Mucosa of descending colon (tissue), 3 donors: Measurements from ENCODE around the gene CSNK1G2. TPM values are rescaled to one million over a fixed set of nuclear protein-coding genes. Genes with fewer than 3 reads are reported as not detected.
A peak's percentile ranks its signal among the peaks of the same experiment; 100 is the strongest.
"Not testable (repeated sequence)": the region's sequence is repeated elsewhere in the genome, so short reads cannot be mapped to it uniquely, and the experiment has no call there.

Experiments used
- ATAC-seq: fragments of 200-7000 bp; cut with Tn5 transposase; one replicate; pipeline ENCODE4 v1.9.1; 2020; ENCODE audit warnings: mild to moderate bottlenecking, moderate library complexity
- DNase-seq, 3 donors: peaks; one replicate each; pipeline ENCODE4 v3.0.0-alpha.2; 2020
- H3K36me3 ChIP-seq: fragments of 200-600 bp; one replicate; pipeline ENCODE4 v1.8.0; 2021; ENCODE audit warnings: low read depth, mild to moderate bottlenecking
- H3K4me1 ChIP-seq: fragments of 200-600 bp; one replicate; pipeline ENCODE4 v1.8.0; 2021; ENCODE audit warnings: low read depth, mild to moderate bottlenecking
- H3K4me3 ChIP-seq: fragments of 200-600 bp; one replicate; pipeline ENCODE4 v1.8.0; 2021; ENCODE audit warnings: mild to moderate bottlenecking
- H3K9me3 ChIP-seq: fragments of 200-600 bp; one replicate; pipeline ENCODE4 v1.8.0; 2021; ENCODE audit warnings: mild to moderate bottlenecking
- intact Hi-C, 2 donors: fragments of 100-400 bp; cut with DNase I in 1 of 2; cut with micrococcal nuclease in 1 of 2; formaldehyde crosslinking; loops; one replicate each; pipeline versions ENCODE4 v1.11.0 to v1.11.1; 2022; cut with DNase I, micrococcal nuclease
- total RNA-seq, 3 donors: library from RNA; stranded (reverse); fragmentation: NEBNext Ultra II Directional in 2 of 3; extraction: Animal tissue kit (Norgen Biotek cat#: 25700) in 2 of 3; gene quantifications; one replicate each; pipeline versions ENCODE4 v1.2.1 to v1.2.4, GENCODE V29; 2021 to 2023
- TF ChIP-seq, protein P1 (sequence below): fragments of 200-600 bp; IDR thresholded peaks from one replicate; pipeline ENCODE4 v1.8.0; 2022; ENCODE audit warnings: antibody characterized with exemption, mild to moderate bottlenecking
- donor health status: DM: no; HTN: no; CAD: no; lungs with moderate emphysema.
- donor health status: DM: no; HTN: no; CAD: no.
- donor health status: DM: no; HTN: yes; CAD: no.

The CSNK1G2 gene
- total RNA-seq, 3 donors from 2014 or later, result 51.8 to 58.6 (median 56.7) TPM

DNA sequence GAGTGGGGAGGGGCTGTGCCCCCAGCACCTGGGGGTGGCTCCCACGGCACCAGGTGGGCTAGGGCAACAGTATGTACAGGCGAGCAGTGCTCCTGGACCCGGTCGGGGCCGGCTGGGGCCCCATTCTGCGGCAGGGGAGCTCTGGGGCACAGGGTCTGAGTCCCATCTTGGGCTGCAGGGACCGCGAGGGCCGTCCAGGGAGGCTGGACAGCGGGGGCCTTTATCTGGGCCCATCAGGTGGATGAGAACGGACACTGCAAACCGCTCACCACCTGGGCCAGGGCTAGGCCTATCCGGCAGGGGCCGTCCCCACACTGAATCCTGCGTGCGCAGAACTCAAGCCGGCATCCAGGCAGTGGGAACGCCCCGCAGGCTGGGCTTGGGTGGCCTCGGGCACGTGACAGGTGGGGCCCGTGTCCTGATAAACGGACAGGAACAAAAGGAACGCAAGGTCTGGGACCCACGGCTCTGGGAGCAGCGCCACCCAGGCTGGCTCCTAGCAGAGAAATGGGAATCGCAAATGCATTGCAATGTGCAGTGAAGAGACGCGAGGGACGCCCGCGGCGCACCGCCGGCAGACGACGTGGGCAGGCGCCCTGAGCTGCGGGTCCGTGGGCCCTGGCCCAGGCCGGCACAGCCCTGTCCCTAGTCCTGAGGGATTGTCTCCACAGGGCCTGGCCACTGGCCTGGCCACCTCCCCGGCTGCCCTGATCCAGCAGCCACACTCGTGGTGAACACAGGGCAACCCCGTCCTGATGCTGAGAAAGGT is 44.8 kb downstream of the CSNK1G2 start:
- peaks cover 19% of the 10 kb centered on the region for H3K36me3 ChIP-seq
- ATAC-seq (peak; percentile 11), DNase-seq (no peak)
- H3K4me3 ChIP-seq, result no peak overlapping the region
- H3K4me1 ChIP-seq, result no peaks in the 10 kb centered on the region
- TF ChIP-seq, protein P1, sequence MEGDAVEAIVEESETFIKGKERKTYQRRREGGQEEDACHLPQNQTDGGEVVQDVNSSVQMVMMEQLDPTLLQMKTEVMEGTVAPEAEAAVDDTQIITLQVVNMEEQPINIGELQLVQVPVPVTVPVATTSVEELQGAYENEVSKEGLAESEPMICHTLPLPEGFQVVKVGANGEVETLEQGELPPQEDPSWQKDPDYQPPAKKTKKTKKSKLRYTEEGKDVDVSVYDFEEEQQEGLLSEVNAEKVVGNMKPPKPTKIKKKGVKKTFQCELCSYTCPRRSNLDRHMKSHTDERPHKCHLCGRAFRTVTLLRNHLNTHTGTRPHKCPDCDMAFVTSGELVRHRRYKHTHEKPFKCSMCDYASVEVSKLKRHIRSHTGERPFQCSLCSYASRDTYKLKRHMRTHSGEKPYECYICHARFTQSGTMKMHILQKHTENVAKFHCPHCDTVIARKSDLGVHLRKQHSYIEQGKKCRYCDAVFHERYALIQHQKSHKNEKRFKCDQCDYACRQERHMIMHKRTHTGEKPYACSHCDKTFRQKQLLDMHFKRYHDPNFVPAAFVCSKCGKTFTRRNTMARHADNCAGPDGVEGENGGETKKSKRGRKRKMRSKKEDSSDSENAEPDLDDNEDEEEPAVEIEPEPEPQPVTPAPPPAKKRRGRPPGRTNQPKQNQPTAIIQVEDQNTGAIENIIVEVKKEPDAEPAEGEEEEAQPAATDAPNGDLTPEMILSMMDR, result no peak
- intact Hi-C loops, result no loop called here
- H3K9me3 ChIP-seq, result no peaks in the 10 kb centered on the region

DNA sequence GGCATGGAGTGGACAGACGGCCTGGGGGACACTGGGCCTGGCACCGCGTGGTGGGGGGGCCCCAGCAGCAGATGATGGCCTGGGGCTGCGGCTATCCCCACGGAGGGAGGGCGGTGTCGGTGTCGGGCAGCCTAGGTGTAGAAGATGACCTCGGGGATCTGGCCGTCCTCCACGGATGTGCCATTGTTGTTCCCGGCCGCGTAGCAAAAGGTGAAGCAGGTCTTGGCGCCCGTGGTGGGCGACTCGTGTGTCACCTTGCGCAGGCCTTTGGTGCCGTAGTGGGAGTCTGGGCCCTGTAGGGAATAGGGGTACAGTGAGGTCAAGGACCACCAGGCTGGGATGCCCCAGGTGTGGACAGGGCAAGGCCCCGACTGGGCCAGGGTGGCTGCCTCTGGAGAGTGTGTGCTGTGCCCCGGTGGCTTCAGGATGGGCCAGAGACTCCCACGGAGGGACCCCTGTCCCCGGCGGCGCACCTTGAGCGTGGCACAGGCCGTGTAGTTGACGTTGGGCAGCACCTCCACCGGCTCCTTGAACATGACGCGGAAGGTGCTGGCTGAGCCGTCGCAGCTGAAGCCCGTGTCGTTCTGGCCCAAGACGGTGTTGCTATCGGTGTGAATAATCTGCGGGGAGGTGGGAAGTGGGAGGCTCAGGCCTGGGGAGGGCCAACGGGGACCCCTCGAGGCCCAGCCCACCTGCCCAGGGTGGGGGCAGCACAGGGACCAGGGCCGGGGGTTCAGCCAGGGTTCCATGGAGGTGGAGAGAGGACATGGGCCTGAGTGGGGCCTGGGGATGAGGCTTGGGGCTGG is 45.6 kb downstream of the CSNK1G2 start:
- intact Hi-C loops, result no loop called here
- TF ChIP-seq, protein P1, result no peak
- DNase-seq, result no peak
- Histone ChIP-seq H3K9me3 (no peaks in the 10 kb centered on the region), H3K4me1 (no peaks in the 10 kb centered on the region), H3K4me3 (no peak overlapping the region), H3K36me3 (peaks cover 18% of the 10 kb centered on the region)
- ATAC-seq, result peak; percentile 6

DNA sequence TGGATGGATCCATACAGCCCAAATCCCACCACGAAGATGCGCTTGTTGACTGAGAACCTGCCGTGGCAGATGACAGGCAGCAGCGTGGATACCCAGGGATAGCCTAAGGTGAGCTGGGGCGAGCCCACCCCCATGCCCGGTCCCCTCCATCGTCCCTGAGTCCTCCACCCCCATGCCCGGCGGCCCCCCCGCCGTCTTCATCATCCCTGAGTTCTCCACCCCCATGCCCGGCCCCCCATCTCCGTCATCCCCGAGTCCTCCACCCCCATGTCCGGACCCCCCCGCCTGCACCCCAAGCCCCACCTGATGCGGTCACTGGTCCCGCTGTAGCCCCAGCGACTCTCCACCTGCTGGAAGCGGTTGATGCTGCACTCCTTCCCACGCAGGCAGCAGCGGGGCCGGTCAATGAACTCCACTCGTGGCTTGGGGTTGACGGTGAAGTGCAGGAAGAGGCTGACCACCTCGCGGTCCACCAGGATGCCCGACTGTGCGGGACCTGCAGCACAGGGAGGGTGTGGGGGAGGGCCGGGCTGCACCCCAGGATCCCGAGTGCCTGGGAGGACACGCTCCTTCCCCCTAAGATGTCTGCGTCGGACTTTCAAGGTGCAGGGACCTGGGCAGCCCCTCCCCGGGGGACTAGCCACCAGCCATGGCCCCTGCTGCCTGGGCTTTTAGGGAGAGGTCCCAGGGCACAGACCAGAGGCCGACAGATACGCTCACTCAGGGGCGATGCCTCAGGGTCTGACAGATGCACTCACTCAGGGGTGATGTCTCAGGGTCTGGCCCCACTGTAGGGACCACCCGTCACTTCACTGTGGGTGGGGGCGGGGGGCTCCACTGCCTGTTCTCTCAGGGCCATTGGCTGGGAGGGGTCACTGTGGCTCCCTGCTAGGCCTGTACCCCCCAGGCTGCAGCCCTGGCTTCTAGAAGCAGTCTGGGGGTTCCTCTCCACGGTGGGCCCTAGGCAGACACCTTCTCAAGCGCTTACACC is 46.5 kb downstream of the CSNK1G2 start:
- ATAC-seq (peak; percentile 4), DNase-seq (no peak)
- intact Hi-C loops, result no loop called here
- Histone ChIP-seq H3K9me3 (no peaks in the 10 kb centered on the region), H3K4me3 (no peak overlapping the region), H3K36me3 (peaks cover 12% of the 10 kb centered on the region), H3K4me1 (no peaks in the 10 kb centered on the region)
- TF ChIP-seq, protein P1, result no peak

DNA sequence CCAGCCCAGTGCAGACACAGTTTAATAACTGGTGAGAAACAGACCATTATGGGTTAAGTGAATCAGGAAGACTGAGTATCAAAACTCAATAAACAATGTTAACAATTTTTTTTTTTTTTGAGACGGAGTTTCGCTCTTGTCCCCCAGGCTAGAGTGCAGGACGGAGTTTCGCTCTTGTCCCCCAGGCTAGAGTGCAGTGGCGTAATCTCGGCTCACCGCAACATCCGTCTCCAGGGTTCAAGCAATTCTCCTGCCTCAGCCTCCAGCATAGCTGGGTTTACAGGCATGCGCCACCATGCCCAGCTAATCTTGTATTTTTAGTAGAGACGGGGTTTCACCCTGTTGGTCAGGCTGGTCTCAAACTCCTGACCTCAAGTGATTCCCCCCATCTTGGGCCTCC is 47.5 kb downstream of the CSNK1G2 start:
- intact Hi-C loops, ATAC-seq, H3K4me1 ChIP-seq, DNase-seq, H3K4me3 ChIP-seq, H3K9me3 ChIP-seq: not testable (repeated sequence)
- peaks cover 12% of the 10 kb centered on the region for H3K36me3 ChIP-seq

DNA sequence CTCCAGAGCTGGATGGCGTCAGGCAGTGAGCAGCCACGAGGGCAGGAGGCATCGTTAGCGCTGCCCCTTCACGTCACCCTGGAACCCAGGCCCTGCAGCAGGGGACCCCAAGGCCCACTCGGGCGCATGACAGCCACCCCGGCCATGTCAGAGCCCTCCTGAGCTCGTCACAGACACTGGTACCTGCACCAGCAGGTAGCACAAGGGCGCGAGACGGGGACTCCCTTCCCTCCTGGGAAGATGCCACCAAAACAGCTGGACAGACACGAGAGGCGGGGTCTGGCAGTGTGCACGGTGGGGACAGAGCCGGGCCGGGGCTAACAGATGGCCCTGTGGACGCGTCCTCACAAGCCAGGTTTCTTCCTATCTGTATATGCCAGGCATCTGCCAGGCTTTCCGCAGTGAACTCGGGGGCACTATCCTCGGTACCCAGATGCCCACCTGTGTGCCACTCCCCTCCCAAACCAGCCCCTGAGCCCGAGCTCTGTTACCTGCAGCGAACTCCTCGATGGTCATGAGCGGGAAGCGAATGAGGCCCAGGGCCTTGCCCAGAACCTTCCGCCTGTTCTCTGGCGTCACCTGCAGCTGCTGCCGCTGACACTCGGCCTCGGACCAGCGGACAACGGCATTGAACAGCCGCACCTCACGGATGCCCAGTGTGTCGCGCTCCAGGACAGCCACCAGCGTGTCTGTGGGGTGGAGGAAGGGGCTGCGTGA is 48.7 kb downstream of the CSNK1G2 start:
- TF ChIP-seq, protein P1, result no peak
- DNase-seq, result no peak
- intact Hi-C loops, result no loop called here

More for the DNA sequence above, 48.7 kb downstream of the CSNK1G2 start:
- no peaks in the 10 kb centered on the region for H3K4me1 ChIP-seq
- no peak overlapping the region for H3K4me3 ChIP-seq
- peaks cover 12% of the 10 kb centered on the region for H3K36me3 ChIP-seq
- no peaks in the 10 kb centered on the region for H3K9me3 ChIP-seq
- ATAC-seq, result no peak
